GM15510 (cell line): ENCODE data around the gene ZNF862.

Experiments
- POLR2A ChIP-seq: IDR thresholded peaks from 3 replicates; pipeline ENCODE4 v1.6.1; 2011; ENCODE audit warnings: borderline replicate concordance; ENCODE audit not compliant: insufficient read length; ENCODE audit errors: extremely low read depth

Gene ZNF862

GRCh38 chr7:149801816-149802215 is 36.4 kb upstream of the ZNF862 start:
- no peak for TF ChIP-seq POLR2A

GRCh38 chr7:149802966-149803365 is 35.2 kb upstream of the ZNF862 start:
- no peak for TF ChIP-seq POLR2A

- no peak for TF ChIP-seq POLR2A
Observed at GRCh38 chr7:149803551-149804074, 34.6 kb upstream of the ZNF862 start.

GRCh38 chr7:149804106-149804505 is 34.1 kb upstream of the ZNF862 start:
- no peak for TF ChIP-seq POLR2A

- no peak for TF ChIP-seq POLR2A
Observed at GRCh38 chr7:149806726-149807125, 31.4 kb upstream of the ZNF862 start.

GRCh38 chr7:149808311-149808710 is 29.9 kb upstream of the ZNF862 start:
- no peak for TF ChIP-seq POLR2A

GRCh38 chr7:149809215-149809614 is 29.0 kb upstream of the ZNF862 start:
- no peak for TF ChIP-seq POLR2A

GRCh38 chr7:149811221-149811620 is 27.0 kb upstream of the ZNF862 start:
- TF ChIP-seq POLR2A, result no peak

- no peak for TF ChIP-seq POLR2A
Observed at GRCh38 chr7:149811831-149812490, 26.2 kb upstream of the ZNF862 start.

- TF ChIP-seq POLR2A, result no peak
Observed at GRCh38 chr7:149813254-149814035, 24.7 kb upstream of the ZNF862 start.

GRCh38 chr7:149814494-149814893 is 23.7 kb upstream of the ZNF862 start:
- TF ChIP-seq POLR2A, result no peak

- no peak for TF ChIP-seq POLR2A
Observed at GRCh38 chr7:149815121-149815520, 23.1 kb upstream of the ZNF862 start.

- no peak for TF ChIP-seq POLR2A
Observed at GRCh38 chr7:149815661-149816266, 22.4 kb upstream of the ZNF862 start.

GRCh38 chr7:149816267-149816751 is 21.9 kb upstream of the ZNF862 start:
- no peak for TF ChIP-seq POLR2A

- no peak for TF ChIP-seq POLR2A
Observed at GRCh38 chr7:149816794-149817193, 21.4 kb upstream of the ZNF862 start.
